Activated gamma-delta T cell (primary cell): Measurements from ENCODE around the gene RAB11FIP4.

Experiments
- DNase-seq: peaks from one replicate; lab custom pipeline; 2025; lab: John Stamatoyannopoulos, UW

RAB11FIP4 gene

DNA sequence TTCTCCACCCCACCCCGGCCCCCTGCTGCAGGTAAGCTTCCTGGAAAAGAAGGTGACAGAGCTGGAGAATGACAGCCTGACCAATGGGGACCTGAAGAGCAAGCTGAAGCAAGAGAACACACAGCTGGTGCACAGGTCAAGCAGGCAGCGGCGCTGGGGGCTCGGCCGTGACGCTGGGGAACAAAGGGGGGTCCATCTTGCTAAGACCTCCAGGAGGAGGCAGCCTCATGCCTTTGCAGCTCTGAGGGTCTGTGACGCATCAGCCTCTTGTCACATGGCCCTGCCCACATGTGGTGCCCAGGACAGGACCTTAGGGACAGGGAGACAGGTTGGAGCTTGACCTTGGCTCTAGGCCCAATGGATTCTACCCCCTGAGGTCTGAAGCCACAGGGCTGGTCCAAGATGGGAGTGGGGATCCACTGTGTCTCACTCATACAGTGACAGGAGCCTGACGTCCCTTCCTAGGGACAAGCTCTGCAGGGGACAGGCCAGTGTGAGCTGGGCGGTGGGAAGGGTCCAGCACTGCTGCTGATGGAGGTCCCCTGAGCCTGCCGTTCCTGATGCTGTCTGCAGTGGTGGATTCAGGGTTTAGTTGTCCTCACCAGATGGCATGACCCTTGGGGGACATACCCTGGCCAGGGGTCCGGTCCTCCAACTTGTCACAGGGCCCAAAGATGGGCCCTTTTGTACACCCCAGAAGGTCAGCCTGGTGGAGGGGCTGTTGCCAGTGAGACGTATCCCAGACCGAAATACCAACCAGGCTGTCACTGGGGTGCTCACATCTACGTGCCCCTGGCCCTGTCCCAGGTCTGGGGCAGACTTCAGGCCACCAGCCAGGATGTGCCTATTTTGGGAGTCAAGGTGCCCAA, 132.6 kb downstream of the RAB11FIP4 start:
- DNase-seq = no peak

DNA sequence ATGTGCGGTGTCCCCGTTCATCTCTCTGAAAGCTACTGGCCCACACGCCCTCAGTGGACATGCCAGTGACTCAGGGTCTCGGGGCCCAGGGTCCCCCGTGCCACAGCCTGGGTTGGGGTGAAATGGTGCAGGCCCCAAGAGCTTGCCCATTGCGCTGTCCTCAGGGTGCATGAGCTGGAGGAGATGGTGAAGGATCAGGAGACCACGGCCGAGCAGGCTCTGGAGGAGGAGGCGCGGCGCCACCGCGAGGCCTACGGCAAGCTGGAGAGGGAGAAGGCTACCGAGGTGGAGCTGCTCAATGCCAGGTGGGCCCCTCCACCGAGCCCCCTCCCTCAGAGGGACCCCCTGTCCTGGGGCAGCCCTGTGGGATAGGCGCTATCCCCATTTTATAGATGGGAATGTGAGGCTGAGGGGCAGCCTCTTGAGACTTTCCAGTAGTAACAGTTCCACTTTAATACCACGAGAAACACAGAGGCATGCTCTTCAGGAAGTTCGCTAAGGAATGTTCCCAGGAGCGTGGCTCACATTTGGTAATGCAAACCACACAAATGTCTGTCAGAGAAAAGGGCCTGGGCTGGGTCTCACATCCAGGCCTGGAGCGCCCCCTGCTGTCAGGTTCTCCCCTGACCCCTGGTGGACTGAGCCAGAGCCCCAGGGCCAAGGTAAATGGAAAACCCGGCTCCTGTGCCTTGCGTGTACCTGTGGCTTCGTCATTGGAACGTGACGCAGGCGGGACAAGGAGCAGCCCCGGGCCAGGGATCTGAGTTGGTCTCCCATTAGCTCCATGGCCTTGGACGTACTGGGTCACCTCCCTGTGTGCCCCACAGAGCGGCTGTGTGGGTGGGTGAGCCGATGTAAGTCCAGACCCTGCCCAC, 133.7 kb downstream of the RAB11FIP4 start:
- peak; percentile 52 for DNase-seq

DNA sequence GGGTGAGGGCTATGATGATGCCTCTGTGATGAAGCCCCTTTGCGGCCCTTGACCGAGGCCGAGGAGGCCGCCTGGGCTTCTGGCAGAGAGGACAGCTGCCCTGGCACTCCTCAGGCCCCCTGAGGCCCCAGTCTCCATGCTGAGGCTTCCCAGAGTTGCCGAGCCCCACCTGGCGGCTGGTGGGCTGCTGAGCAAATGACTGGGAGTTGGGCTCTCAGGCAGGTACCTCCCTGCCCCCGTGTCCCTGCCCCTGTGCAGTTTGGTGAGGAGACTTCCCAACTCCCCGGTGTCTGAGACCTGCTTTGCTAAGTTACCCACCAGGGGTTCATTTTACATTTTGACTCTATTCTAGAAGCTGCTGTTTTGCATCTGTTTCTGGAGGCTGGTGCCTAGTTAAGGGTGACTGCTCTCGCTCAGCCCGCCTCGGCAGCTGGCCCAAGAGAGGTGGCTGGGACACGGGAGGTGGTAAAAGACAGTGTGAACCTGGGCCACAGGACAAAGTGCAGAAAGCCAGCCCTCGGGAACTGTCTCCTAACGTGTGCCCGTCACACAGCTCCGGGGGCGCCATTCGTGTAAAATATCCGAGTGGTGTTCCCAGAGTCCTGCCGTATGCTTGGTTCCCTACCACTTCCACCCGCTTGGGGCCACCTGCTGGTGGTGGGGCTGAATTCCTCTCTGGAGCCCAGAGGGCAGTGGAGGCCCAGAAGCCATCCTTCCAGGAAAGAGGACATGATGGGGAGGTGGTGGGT, 134.5 kb downstream of the RAB11FIP4 start:
- DNase-seq = no peak

DNA sequence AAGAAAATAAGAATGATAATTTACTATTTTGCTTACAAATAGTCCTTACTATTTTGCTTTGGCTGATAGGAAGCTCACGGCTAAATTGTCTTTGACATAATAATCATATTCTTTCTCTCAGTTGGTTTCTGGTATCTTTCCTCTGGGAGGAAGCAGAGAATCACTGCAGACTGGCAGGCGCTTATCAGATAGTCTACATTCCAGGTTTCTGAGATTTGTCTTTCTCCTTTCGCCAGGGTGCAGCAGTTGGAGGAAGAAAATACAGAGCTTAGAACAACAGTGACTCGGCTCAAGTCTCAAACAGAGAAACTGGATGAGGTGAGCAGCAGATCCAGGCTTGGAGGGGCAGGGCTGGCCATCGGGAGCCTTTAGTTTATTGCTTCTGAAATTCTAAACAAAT, 136.1 kb downstream of the RAB11FIP4 start:
- no peak for DNase-seq

DNA sequence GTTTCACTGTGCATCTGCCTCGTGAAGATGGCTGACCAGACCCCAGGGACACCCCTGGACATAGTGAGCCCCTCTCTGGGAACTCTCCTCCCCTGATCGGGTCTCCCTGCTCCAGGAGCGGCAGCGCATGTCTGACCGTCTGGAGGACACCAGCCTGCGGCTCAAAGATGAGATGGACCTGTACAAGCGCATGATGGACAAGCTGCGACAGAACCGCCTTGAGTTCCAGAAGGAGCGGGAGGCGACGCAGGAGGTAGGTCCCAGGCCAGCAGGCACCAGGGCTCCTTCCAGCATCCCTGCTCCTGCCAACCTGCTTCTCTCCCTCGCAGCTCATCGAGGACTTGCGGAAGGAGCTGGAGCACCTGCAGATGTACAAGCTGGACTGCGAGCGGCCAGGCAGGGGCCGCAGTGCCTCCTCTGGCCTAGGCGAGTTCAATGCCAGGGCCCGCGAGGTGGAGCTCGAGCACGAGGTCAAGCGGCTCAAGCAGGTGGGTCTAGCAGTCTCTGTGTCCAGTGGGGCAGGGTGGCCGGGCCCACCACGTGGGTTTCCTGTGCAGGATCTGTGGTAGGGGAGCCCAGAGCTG, 136.9 kb downstream of the RAB11FIP4 start:
- DNase-seq = no peak

DNA sequence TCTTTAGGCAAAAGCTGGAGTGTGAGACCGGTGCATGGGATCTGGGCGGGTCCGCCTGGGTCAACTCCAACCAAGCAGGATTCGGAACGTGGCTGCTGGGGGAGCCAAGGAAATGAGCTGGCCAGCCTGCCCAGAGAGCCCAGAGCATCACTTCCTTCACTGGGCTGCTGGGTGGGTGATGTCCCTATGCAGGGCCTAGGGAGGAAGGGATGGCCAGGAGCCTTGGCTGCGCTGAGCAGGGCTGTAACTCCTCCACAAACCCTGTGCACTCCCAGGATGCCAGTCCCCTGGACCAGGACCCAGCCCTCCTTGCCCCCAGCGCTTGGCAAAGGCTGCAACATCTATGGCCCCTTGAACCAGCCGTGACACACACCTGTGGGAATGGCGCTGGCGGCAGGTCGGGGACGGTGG, 138.4 kb downstream of the RAB11FIP4 start:
- no peak for DNase-seq

DNA sequence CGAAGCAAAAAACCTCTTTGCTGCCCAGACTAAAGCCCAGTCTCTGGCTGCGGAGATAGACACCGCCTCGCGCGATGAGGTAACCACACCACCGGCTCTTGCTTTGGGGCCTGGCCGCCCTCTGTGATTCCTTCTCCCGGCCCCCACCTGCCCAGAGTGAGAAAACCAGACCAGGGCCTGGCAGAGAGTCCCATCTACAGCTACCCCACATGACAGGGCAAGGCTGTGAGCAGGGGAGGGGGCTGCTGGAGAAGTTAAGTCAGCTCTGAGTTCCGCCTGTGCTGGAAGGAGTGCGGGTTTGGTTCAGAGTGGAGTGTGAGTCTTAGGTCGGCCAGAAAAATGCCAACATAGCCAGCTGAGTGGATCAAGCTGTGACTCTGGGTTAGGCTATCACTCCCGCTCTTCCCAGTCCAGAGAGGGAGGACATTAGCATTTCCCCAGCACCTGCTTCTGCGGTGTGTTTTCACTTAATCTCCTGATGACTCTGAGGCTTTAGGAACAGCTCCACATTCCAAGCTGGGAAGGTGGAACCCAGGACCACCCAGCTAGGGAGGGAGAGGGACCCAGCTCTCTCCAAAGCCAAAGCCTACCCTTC, 139.0 kb downstream of the RAB11FIP4 start:
- DNase-seq = no peak

DNA sequence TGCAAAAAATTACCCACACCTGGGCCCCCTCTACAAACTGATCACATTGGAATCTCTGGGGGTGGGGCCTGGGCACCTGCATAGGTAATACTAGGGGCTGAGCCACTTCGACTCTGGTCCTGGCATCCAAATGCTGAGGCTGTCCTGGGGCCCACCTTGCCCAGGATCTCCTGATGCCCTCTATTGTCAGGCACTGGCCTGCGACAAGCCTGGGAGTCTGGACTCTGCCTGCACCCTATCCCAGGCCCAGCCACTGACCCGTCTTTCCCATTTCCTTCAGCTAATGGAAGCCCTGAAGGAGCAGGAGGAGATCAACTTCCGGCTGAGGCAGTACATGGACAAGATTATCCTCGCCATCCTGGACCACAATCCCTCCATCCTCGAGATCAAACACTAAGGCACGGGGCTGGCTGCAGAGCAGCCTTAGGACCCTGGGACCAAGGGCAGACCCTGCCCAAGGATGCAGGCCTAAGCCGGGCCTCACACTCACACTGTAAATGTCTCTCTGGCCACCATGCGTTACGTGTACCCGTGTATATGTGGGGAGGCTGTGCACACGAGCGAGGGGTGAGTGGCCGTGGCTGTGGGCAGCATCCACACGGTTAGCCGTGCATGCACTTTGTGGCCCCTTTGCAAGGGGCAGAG, 140.0 kb downstream of the RAB11FIP4 start:
- DNase-seq = no peak

DNA sequence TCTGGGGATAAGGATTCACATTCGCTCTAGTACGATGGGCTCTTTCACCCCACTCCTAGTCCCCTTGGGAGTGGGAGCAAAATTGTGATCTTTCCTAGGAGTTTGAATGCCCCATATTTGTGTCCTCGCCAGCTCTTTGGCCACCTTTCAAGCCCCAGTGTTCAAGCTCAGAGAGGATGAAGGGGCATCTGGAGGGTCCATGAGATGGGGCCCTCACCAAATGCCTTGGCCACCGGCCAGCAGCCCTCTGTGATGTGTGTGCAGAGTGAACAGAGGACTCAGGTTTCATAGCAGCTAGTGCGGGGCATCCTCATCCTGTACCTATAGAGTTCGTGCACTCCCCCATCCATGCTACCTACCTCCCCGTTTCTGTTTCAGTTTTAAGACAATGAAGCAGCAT, 140.6 kb downstream of the RAB11FIP4 start:
- no peak for DNase-seq

DNA sequence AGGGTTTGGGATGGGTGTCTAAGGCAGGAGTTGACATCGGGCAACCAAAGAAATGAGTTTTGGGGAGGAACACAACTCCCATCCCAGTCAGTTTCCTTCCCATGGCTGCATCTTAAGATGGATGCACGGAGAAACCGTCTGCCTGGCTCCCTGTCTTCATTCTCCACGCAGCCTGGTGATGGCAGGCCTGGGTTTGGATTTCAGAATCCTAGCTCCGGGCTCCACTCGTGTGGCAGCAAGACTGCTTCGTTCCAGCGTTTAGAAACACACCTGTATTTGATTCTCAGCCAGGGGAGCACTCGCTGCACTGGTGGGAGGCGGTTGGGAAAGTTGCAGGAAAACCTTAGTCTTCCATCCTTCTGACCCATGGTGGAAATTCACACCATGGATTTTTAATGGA, 141.1 kb downstream of the RAB11FIP4 start:
- no peak for DNase-seq

DNA sequence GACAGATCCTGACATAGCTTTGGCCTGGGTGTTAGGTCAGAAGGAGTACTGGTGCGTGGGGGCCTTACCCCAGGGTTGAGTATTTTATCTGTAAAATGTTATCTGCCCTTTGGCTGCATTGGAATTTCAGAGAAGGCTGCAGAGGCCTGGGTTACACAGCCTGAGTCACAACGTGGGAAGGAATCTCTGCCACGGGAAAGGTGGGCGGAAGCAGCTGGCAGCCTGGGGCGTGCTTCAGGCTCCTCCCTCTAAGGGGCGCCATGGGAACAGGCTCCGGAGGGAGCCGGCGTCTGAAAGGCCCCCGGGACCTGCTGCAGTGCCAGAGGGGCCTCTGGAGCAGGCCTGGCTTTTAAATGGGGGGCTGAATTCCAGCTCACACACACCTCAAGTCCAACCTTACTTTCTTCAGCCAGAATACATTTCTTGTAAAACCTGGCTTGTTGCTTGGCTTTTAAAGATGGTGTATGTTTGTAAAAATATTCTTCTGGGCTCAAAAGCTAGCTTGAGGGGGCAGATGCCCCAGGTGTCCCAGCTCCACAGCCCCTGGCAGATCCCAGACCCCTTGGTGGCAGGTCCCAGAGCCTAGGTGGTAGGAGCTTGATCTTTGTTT, 142.2 kb downstream of the RAB11FIP4 start:
- DNase-seq = no peak

DNA sequence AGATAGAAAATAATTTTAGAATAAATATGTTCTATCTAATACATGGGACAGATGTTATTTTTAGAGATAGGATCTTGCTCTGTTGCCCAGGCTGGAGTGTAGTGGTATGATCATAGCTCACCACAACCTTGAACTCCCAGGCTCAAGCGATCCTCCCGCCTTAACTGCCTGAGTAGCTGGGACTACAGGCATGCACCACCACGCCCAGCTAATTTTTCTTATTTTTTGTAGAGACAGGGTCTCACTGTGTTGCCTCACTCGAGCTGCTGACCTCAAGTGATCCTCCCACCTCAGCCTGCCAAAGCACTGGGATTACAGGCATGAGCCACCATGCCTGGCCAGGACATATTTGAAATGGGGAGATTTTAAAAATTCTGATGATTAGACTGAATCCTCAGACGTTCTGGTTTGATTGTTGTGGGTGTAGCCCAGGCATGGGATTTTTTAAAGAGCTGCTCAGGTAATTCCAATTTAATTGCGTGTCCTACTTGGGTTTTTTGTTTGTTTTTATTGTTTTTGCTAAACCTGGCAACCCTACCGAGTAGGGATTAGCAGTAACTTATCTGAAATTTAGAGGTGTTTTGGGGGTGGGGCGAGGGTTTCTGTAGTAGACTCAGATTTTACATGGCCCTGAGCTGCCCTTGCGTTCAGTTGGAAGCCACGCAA, 142.9 kb downstream of the RAB11FIP4 start:
- no peak for DNase-seq

DNA sequence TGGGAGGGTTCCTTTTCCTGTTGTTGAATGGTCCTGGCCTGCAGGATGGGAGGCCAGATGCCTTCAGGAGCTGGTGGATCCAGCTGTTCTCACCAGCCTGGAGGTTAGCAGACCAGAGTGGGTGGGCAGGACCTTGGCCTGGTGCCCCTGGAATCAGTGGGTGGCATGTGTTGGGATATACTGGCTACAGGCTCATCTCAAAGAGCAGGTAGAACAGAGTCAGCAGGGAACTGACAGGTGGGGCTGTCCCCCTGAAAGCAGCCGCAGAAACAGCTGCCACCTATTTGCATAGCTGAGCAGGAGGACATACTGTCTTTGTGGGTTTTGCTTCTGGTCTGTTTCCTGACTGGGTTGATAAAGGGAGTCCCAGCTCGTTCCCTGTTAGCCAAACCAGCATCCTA, 144.1 kb downstream of the RAB11FIP4 start:
- DNase-seq = no peak

DNA sequence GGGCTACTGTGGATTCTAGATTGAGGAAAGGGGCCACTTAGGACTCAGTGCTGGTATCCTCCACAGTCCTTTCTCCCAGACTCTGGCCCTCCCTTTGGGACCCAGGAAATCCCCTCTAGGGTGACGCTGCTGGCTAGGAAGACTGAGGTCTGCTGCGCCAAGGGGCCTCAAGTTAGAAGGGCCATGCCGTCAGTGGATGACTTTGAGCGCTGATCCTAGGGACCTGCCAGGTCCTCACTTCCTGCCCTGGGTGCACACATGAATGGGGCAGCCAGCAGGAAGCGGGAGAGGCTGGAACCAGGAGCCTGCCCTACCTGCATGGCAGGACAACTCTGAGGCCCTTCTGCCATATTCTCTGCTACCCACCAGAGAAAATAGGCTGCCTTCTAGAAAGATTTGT, 145.0 kb downstream of the RAB11FIP4 start:
- no peak for DNase-seq

DNA sequence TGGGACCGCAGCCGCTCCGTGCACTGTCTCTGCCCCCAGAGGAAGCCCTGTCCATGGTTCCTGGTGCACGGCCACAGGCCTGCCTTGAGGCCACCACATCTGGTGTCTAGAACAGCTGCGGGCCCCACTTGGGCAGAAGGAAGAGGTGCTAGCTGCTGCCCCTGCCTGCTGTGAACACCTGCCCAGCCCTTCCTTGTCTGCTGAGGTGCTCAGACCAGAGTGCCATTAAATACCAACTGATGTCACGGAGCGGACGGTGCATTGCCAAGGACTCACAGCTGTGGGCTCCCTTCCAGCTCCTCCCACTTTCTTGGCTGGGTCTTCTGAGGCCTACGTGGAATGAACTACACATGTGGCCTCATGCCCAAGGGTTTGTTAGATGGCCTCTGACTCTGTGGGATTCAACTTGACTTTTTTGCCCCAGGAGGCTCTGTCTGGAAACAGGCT, 146.1 kb downstream of the RAB11FIP4 start:
- DNase-seq = no peak

DNA sequence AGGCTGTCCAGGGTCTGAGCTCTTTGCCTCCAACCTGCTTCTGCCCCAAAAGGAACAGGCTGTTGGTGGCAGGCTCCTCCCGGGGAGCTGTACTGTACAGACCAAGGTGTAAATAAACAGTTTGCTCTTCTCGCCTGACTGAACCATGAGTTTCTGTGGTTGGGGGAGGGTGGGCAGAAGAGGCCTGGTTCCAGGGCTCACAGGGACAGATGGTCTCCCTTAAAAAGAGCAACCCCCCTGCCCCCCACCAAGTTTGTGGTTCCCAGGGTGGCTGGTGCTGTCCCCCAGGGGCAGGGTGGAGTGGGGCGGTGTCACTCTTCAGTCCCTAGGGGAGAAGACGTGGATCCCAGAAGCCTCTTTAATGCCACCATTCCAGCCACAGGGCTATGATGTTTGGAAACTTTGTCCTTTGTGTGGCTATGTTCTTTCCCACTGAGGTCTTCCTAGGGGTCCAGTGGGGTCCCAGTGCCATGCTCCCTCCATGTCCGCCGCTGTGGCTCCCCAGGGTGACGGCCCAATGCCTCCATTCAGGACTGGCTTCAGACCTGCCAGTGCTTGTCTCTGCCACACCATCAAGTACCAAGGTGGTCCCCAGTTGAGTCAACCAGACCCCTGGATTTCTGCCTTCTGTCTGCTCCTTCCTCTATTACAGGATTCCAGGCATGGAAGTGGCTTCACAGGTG, 146.7 kb downstream of the RAB11FIP4 start:
- DNase-seq = no peak

DNA sequence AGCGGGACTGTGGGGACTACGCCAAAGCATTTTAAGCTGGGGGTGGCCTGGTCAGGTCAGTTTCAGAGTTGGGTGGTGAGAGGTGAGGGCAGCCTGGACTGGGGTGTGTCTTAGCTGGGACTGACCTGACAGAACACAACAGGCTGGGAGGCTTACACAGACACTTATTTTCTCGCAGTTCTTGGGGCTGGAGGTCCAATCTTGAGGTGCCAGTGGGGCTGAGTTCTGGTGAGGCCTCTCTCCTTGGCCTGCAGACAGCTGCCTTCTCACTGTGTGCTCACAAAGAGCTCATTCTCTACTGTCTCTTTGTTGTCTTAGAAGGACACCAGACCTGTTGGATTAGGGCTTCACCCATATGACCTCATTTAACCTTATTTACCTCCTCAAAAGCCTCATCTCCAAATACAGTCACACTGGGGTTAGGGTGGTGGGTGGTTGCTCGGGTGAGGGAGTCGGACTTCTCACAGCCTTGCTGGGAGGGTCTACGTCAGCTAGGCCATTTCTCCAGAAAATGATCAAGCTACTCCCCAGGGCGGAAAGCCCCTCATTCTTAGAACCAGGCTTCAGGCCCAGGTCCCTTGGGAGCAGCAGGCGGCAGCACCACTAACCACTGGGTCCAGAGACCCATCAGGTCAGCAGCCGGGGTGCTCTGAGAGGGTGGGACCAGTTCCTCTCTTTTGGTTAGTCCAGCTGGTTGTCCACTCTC, 149.3 kb downstream of the RAB11FIP4 start:
- DNase-seq = no peak

DNA sequence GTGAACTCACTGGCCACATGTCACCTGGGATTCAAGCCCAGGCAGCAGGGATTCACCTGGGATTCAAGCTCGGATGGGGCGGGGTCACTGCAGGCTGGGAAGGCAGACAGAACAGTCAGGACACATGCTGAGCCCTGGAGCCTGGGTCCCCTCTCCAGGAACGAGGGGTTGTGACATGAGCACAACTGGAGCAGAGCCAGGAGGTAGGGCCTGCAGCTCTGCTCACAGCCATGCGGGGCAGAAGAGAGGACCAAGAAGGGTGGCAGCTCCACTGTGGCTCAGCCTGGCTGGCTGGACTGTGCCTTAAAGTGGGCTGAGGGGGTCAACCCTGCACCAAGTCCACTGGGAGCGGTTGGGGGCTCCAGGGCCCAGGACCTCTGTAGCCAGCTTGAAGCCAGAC, 150.1 kb downstream of the RAB11FIP4 start:
- no peak for DNase-seq

DNA sequence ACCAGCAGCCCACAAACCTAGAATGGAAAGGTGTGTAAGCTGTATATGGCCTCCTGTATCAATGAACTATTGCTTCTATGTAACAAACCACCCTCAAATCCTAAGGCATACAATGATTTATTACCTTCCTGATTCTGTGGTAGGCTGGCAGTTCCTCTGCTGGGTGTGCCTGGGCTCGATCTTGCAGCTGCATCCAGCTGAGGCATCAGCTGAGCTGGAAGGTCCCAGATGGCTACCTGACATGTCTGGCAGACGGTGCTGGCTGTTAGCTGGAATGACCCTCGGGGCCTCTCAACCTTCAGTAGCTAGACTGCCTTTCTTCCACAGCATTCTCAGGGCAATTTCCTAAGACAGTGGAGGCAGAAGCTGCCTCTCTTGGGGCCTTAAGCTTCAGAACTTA, 152.7 kb downstream of the RAB11FIP4 start:
- DNase-seq = no peak
